HepG2 (cell line): ENCODE data around the gene SMIM21. TPM values are rescaled to one million over a fixed set of nuclear protein-coding genes. Genes with fewer than 3 reads are reported as not detected.

Experiments
- DNMT3B ChIP-seq: conservative IDR thresholded peaks from 2 replicates; pipeline ENCODE4 v1.6.1; 2016; ENCODE audit warnings: missing biosample characterization, control low read depth
- SMAD1 ChIP-seq: sonication (generic); formaldehyde crosslinking; IDR thresholded peaks from 2 replicates; pipeline ENCODE4 v1.4.0; 2020; ENCODE audit warnings: missing genetic modification reagents, low read depth, mild to moderate bottlenecking, borderline replicate concordance
- ZNF24 ChIP-seq: fragments of 450-650 bp; IDR thresholded peaks from 2 replicates; pipeline ENCODE4 v1.6.1; 2017; ENCODE audit warnings: antibody characterized with exemption, mild to moderate bottlenecking
- polyA plus RNA-seq, 8 experiments: library from polyadenylated mRNA; depleted of rRNA in 3 of 8; stranded (reverse) in 7 of 8; unstranded in 1 of 8; fragments of >200 nt; fragmentation: Illumina TruSeq in 4 of 8; extraction: Trizol in 4 of 8; gene quantifications; 2 replicates each; pipeline versions ENCODE4 v1.2.1 to v1.2.3, GENCODE V29; 2011 to 2016; ENCODE audit warnings: low read depth in 4 of 8, missing spikeins in 1 of 8, mixed read lengths in 1 of 8; ENCODE audit not compliant: insufficient read depth in 1 of 8
- total RNA-seq, 5 experiments: library from RNA; depleted of rRNA; stranded (reverse); fragments of >200 nt; fragmentation: Illumina TruSeq; extraction: Trizol; gene quantifications; 2 replicates each; pipeline ENCODE4 v1.2.3, GENCODE V29; 2016; ENCODE audit warnings: low read depth in 1 of 5
- TF ChIP-seq, protein P1 (sequence below): sonication (generic); formaldehyde crosslinking; IDR thresholded peaks from 2 replicates; pipeline ENCODE4 v1.4.0; 2020; ENCODE audit warnings: missing genetic modification reagents, borderline replicate concordance
- TF ChIP-seq, protein P2 (sequence below): sonication (generic); formaldehyde crosslinking; IDR thresholded peaks from 2 replicates; pipeline ENCODE4 v1.4.0; 2020; ENCODE audit warnings: missing genetic modification reagents, mild to moderate bottlenecking, borderline replicate concordance
- TF ChIP-seq, protein P3 (sequence below): sonication (generic); formaldehyde crosslinking; IDR thresholded peaks from 2 replicates; pipeline ENCODE4 v1.5.0; 2020; ENCODE audit warnings: mild to moderate bottlenecking, missing genetic modification reagents

The SMIM21 gene
- total and polyA plus RNA-seq, 2 of the 13 experiments (the other 11 are each of a cell fraction or from before 2014, with no cell fraction given) = not detected

- TF ChIP-seq, protein P1, sequence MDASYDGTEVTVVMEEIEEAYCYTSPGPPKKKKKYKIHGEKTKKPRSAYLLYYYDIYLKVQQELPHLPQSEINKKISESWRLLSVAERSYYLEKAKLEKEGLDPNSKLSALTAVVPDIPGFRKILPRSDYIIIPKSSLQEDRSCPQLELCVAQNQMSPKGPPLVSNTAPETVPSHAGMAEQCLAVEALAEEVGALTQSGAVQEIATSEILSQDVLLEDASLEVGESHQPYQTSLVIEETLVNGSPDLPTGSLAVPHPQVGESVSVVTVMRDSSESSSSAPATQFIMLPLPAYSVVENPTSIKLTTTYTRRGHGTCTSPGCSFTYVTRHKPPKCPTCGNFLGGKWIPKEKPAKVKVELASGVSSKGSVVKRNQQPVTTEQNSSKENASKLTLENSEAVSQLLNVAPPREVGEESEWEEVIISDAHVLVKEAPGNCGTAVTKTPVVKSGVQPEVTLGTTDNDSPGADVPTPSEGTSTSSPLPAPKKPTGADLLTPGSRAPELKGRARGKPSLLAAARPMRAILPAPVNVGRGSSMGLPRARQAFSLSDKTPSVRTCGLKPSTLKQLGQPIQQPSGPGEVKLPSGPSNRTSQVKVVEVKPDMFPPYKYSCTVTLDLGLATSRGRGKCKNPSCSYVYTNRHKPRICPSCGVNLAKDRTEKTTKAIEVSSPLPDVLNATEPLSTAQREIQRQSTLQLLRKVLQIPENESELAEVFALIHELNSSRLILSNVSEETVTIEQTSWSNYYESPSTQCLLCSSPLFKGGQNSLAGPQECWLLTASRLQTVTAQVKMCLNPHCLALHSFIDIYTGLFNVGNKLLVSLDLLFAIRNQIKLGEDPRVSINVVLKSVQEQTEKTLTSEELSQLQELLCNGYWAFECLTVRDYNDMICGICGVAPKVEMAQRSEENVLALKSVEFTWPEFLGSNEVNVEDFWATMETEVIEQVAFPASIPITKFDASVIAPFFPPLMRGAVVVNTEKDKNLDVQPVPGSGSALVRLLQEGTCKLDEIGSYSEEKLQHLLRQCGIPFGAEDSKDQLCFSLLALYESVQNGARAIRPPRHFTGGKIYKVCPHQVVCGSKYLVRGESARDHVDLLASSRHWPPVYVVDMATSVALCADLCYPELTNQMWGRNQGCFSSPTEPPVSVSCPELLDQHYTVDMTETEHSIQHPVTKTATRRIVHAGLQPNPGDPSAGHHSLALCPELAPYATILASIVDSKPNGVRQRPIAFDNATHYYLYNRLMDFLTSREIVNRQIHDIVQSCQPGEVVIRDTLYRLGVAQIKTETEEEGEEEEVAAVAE (CRISPR knock-in tag) = no peak
- TF ChIP-seq, protein P2, sequence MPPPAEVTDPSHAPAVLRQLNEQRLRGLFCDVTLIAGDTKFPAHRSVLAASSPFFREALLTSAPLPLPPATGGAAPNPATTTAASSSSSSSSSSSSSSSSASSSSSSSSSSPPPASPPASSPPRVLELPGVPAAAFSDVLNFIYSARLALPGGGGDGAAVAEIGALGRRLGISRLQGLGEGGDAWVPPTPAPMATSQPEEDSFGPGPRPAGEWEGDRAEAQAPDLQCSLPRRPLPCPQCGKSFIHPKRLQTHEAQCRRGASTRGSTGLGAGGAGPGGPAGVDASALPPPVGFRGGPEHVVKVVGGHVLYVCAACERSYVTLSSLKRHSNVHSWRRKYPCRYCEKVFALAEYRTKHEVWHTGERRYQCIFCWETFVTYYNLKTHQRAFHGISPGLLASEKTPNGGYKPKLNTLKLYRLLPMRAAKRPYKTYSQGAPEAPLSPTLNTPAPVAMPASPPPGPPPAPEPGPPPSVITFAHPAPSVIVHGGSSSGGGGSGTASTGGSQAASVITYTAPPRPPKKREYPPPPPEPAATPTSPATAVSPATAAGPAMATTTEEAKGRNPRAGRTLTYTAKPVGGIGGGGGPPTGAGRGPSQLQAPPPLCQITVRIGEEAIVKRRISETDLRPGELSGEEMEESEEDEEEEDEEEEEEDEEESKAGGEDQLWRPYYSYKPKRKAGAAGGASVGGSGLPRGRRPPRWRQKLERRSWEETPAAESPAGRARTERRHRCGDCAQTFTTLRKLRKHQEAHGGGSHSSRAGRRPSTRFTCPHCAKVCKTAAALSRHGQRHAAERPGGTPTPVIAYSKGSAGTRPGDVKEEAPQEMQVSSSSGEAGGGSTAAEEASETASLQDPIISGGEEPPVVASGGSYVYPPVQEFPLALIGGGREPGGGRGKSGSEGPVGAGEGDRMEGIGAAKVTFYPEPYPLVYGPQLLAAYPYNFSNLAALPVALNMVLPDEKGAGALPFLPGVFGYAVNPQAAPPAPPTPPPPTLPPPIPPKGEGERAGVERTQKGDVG (CRISPR knock-in tag) = no peak
- TF ChIP-seq, protein P3, sequence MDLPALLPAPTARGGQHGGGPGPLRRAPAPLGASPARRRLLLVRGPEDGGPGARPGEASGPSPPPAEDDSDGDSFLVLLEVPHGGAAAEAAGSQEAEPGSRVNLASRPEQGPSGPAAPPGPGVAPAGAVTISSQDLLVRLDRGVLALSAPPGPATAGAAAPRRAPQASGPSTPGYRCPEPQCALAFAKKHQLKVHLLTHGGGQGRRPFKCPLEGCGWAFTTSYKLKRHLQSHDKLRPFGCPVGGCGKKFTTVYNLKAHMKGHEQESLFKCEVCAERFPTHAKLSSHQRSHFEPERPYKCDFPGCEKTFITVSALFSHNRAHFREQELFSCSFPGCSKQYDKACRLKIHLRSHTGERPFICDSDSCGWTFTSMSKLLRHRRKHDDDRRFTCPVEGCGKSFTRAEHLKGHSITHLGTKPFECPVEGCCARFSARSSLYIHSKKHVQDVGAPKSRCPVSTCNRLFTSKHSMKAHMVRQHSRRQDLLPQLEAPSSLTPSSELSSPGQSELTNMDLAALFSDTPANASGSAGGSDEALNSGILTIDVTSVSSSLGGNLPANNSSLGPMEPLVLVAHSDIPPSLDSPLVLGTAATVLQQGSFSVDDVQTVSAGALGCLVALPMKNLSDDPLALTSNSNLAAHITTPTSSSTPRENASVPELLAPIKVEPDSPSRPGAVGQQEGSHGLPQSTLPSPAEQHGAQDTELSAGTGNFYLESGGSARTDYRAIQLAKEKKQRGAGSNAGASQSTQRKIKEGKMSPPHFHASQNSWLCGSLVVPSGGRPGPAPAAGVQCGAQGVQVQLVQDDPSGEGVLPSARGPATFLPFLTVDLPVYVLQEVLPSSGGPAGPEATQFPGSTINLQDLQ (CRISPR knock-in tag) = no peak
- TF ChIP-seq ZNF24 = no peak
- TF ChIP-seq SMAD1 (CRISPR knock-in tag) = no peak
- no peak for TF ChIP-seq DNMT3B (CRISPR knock-in tag)
These were observed 5.8 kb downstream of the SMIM21 start (continued) for GRCh38 chr18:75421656-75422055.
